H1 (cell line): Measurements from ENCODE around the gene ZNF248. TPM values are rescaled to one million over a fixed set of nuclear protein-coding genes. Genes with fewer than 3 reads are reported as not detected.

Experiments used
- CTCF ChIA-PET: fragments of 300-600 bp; sonication (Branson Sonifier 250); formaldehyde crosslinking; loops from one replicate; lab custom pipeline; 2021; ENCODE audit not compliant: partially characterized antibody; lab: Charles Lee
- POLR2A ChIA-PET: fragments of 300-600 bp; sonication (Branson Sonifier 250); formaldehyde crosslinking; loops from one replicate; lab custom pipeline; 2021; ENCODE audit warnings: inconsistent platforms; ENCODE audit not compliant: partially characterized antibody; lab: Charles Lee
- DNase-seq, 2 experiments: peaks; one replicate each; pipeline versions ENCODE4 v3.0.0 to v3.0.0-alpha.2; 2010 to 2022; ENCODE audit warnings: low spot score in 2 of 2, low read depth in 1 of 2, mixed read lengths in 1 of 2
- FAIRE-seq: peaks from 2 replicates; lab custom pipeline; 2011; peaks lifted over from hg19 to GRCh38; lab: Jason Lieb, UNC
- H2AFZ ChIP-seq: 2 replicates; pipeline ENCODE4 v1.8.1; 2012; ENCODE audit warnings: low read length, inconsistent platforms
- H2AK5ac ChIP-seq: 2 replicates; pipeline ENCODE4 v1.6.1; 2013; ENCODE audit warnings: low read depth, low read length
- H2BK120ac ChIP-seq: replicated peaks from 2 replicates; pipeline ENCODE3; 2013; ENCODE audit warnings: low read depth, low read length, inconsistent platforms
- H2BK12ac ChIP-seq: 2 replicates; pipeline ENCODE4 v1.6.1; 2013; ENCODE audit warnings: low read depth, low read length
- H2BK15ac ChIP-seq: 2 replicates; pipeline ENCODE4 v1.6.1; 2013; ENCODE audit warnings: low read length
- H2BK20ac ChIP-seq: 2 replicates; pipeline ENCODE4 v1.6.1; 2013; ENCODE audit warnings: low read length
- H2BK5ac ChIP-seq: 2 replicates; pipeline ENCODE4 v1.6.1; 2013; ENCODE audit warnings: low read depth, low read length
- H3K14ac ChIP-seq: 2 replicates; pipeline ENCODE4 v1.6.1; 2013; ENCODE audit warnings: inconsistent platforms; ENCODE audit not compliant: insufficient read length
- H3K18ac ChIP-seq: 2 replicates; pipeline ENCODE4 v1.6.1; 2013; ENCODE audit warnings: low read length; ENCODE audit errors: extremely low read depth
- H3K23ac ChIP-seq: 2 replicates; pipeline ENCODE4 v1.6.1; 2013; ENCODE audit warnings: inconsistent platforms; ENCODE audit not compliant: insufficient read length
- H3K23me2 ChIP-seq: 2 replicates; pipeline ENCODE4 v1.6.1; 2013; ENCODE audit warnings: low read depth, low read length
- H3K27ac ChIP-seq: 2 replicates; pipeline ENCODE4 v1.6.1; 2011; ENCODE audit warnings: low read depth, low read length, inconsistent platforms
- H3K27me3 ChIP-seq, 4 experiments: replicated peaks in 1 of 4; 1 replicate in 1 of 4; 2 replicates in 3 of 4; pipeline versions ENCODE4 v1.6.1 to v1.8.1; 2011 to 2013; ENCODE audit warnings: low read length in 3 of 4, mild to moderate bottlenecking in 3 of 4, inconsistent platforms in 2 of 4, mixed read lengths in 2 of 4, moderate library complexity in 1 of 4; ENCODE audit not compliant: control insufficient read depth in 3 of 4, insufficient read depth in 3 of 4; ENCODE audit errors: extremely low read depth in 1 of 4
- H3K36me3 ChIP-seq, 4 experiments: 2 replicates each; pipeline versions ENCODE4 v1.6.1 to v1.8.1; 2011 to 2013; ENCODE audit warnings: mild to moderate bottlenecking in 4 of 4, low read length in 3 of 4, moderate library complexity in 2 of 4, control low read depth in 1 of 4, inconsistent platforms in 1 of 4; ENCODE audit not compliant: insufficient read depth in 4 of 4, control insufficient read depth in 2 of 4
- H3K4ac ChIP-seq: replicated peaks from 2 replicates; pipeline ENCODE3; 2013; ENCODE audit warnings: low read length, low read depth, mixed read lengths, inconsistent platforms; ENCODE audit not compliant: insufficient read length
- H3K4me1 ChIP-seq, 4 experiments: replicated peaks in 1 of 4; 1 replicate in 1 of 4; 2 replicates in 3 of 4; pipeline versions ENCODE4 v1.6.1 to v1.8.1; 2011 to 2013; ENCODE audit warnings: low read length in 3 of 4, inconsistent platforms in 2 of 4, mixed read lengths in 1 of 4; ENCODE audit not compliant: insufficient read depth in 4 of 4, control insufficient read depth in 3 of 4
- H3K4me2 ChIP-seq, 2 experiments: 2 replicates each; pipeline versions ENCODE4 v1.6.1 to v1.8.1; 2011 to 2013; ENCODE audit warnings: low read depth in 2 of 2, low read length in 2 of 2, control low read depth in 1 of 2, inconsistent platforms in 1 of 2, mild to moderate bottlenecking in 1 of 2; ENCODE audit not compliant: insufficient read depth in 1 of 2
- H3K4me3 ChIP-seq, 4 experiments: fragments of 200-600, 300-600 bp in 1 of 4; sonication (generic), shearing (Covaris generic), sonication (Bioruptor Twin) in 1 of 4; 2 replicates each; pipeline versions ENCODE4 v1.5.1 to v1.8.1; 2011 to 2016; ENCODE audit warnings: low read length in 4 of 4, low read depth in 3 of 4, control low read depth in 2 of 4, inconsistent platforms in 2 of 4, mild to moderate bottlenecking in 2 of 4, mixed read lengths in 1 of 4, moderate library complexity in 1 of 4; ENCODE audit not compliant: insufficient read depth in 2 of 4; ENCODE audit errors: extremely low read depth in 1 of 4
- H3K56ac ChIP-seq: replicated peaks from 2 replicates; pipeline ENCODE3; 2013; ENCODE audit warnings: low read depth, mild to moderate bottlenecking, mixed read lengths, low read length, inconsistent platforms; ENCODE audit not compliant: insufficient read length
- H3K79me1 ChIP-seq: 2 replicates; pipeline ENCODE4 v1.6.1; 2013; ENCODE audit warnings: low read depth, low read length, control low read depth
- H3K79me2 ChIP-seq, 2 experiments: 2 replicates each; pipeline versions ENCODE4 v1.6.1 to v1.8.1; 2012 to 2013; ENCODE audit warnings: low read length in 2 of 2, mild to moderate bottlenecking in 2 of 2, inconsistent platforms in 1 of 2; ENCODE audit not compliant: insufficient read depth in 2 of 2, control insufficient read depth in 1 of 2
- H3K9ac ChIP-seq, 4 experiments: replicated peaks in 1 of 4; 1 replicate in 1 of 4; 2 replicates in 3 of 4; pipeline versions ENCODE4 v1.6.1 to v1.8.1; 2011 to 2013; ENCODE audit warnings: low read depth in 3 of 4, low read length in 3 of 4, control low read depth in 2 of 4, mild to moderate bottlenecking in 2 of 4, moderate library complexity in 2 of 4, inconsistent platforms in 1 of 4; ENCODE audit errors: extremely low read depth in 1 of 4
- H3K9me3 ChIP-seq, 2 experiments: 2 replicates each; pipeline versions ENCODE4 v1.6.1 to v1.8.1; 2012 to 2013; ENCODE audit warnings: mild to moderate bottlenecking in 2 of 2, moderate library complexity in 2 of 2, control low read depth in 1 of 2, inconsistent platforms in 1 of 2, low read depth in 1 of 2, low read length in 1 of 2, mixed read lengths in 1 of 2; ENCODE audit not compliant: insufficient read depth in 2 of 2
- H4K20me1 ChIP-seq, 2 experiments: replicated peaks in 1 of 2; 2 replicates each; pipeline versions ENCODE3 to v1.8.1; 2011 to 2013; ENCODE audit warnings: inconsistent platforms in 2 of 2, low read length in 2 of 2, mild to moderate bottlenecking in 1 of 2; ENCODE audit not compliant: insufficient read depth in 2 of 2, control insufficient read depth in 1 of 2
- H4K5ac ChIP-seq: 2 replicates; pipeline ENCODE4 v1.6.1; 2013; ENCODE audit warnings: low read length, low read depth, mixed read lengths, inconsistent platforms; ENCODE audit not compliant: insufficient read length
- H4K8ac ChIP-seq: 2 replicates; pipeline ENCODE4 v1.8.0; 2013; ENCODE audit warnings: mild to moderate bottlenecking, moderate library complexity, low read length, inconsistent platforms; ENCODE audit not compliant: insufficient read depth; ENCODE audit errors: extremely low read depth
- H4K91ac ChIP-seq: replicated peaks from 2 replicates; pipeline ENCODE3; 2013; ENCODE audit warnings: low read length, mixed read lengths, inconsistent platforms; ENCODE audit not compliant: insufficient read length
- BCL11A ChIP-seq, 2 experiments: IDR thresholded peaks; one replicate each; pipeline ENCODE4 v1.6.1; 2011; ENCODE audit warnings: low read depth in 2 of 2, low read length in 2 of 2, mild to moderate bottlenecking in 2 of 2
- EP300 ChIP-seq, 2 experiments: IDR thresholded peaks; 1 replicate in 1 of 2; 2 replicates in 1 of 2; pipeline ENCODE4 v1.6.1; 2011 to 2012; ENCODE audit warnings: low read depth in 2 of 2, low read length in 2 of 2, mild to moderate bottlenecking in 2 of 2, borderline replicate concordance in 1 of 2, inconsistent platforms in 1 of 2, moderate library complexity in 1 of 2
- KDM1A ChIP-seq: fragments of 200-600, 300-600 bp; sonication (generic); IDR thresholded peaks from 2 replicates; pipeline ENCODE4 v1.7.1; 2016; ENCODE audit warnings: mild to moderate bottlenecking, low read length, borderline replicate concordance
- SP4 ChIP-seq: IDR thresholded peaks from 2 replicates; pipeline ENCODE4 v1.6.1; 2012; ENCODE audit warnings: low read length, inconsistent platforms
- WGBS, 2 experiments: shearing (Covaris generic) in 1 of 2; methylation state at CpG; one replicate each; pipeline versions ENCODE4 v1.1.6 to v1.1.7; 2013 to 2015; ENCODE audit warnings: low lambda C conversion rate in 2 of 2, mixed read lengths in 2 of 2, inconsistent platforms in 1 of 2, low coverage in 1 of 2, missing lambda C conversion rate in 1 of 2; ENCODE audit not compliant: insufficient replicate concordance in 2 of 2, insufficient coverage in 1 of 2, insufficient read length in 1 of 2; ENCODE audit errors: extremely low coverage in 1 of 2, missing lambda C conversion rate in 1 of 2; 5-methylcytosine and 5-hydroxymethylcytosine counted together
- polyA plus RNA-seq, 7 experiments: library from polyadenylated mRNA; depleted of rRNA in 3 of 7; stranded (reverse) in 5 of 7; unstranded in 2 of 7; fragments of >200 nt in 5 of 7; fragments of 200-250 nt in 2 of 7; gene quantifications; 1 replicate in 5 of 7; 2 replicates in 1 of 7; 4 replicates in 1 of 7; pipeline versions ENCODE4 v1.2.1 to v1.2.3, GENCODE V29; 2011 to 2013; ENCODE audit warnings: missing spikeins in 2 of 7, mixed read lengths in 2 of 7
- total RNA-seq: library from RNA; stranded (reverse); fragmentation: NEBNext Ultra II Directional; extraction: Animal tissue kit (Norgen Biotek cat#: 25700); gene quantifications from 2 replicates; pipeline ENCODE4 v1.2.1, GENCODE V29; 2021

ZNF248 gene
- total and polyA plus RNA-seq, 2 of the 8 experiments (the other 6 are each of a cell fraction or from before 2014, with no cell fraction given), result 9.1 TPM; not detected in 1

GRCh38 chr10:37734971-37735370 is 122.4 kb downstream of the ZNF248 start:
- peaks cover 59 to 77% of the 10 kb centered on the region in 2 experiments for H3K9me3 ChIP-seq
- H2BK5ac ChIP-seq, result no peak overlapping the region
- no peaks in the 10 kb centered on the region for H3K79me1 ChIP-seq
- no peak overlapping the region for H4K5ac ChIP-seq
- WGBS, 2 experiments, result 86% methylated on average over 2 of the region's 2 CpGs; no CpG with 5 or more reads in 1 of the 2 experiments
- H3K14ac ChIP-seq, result no peak overlapping the region
- no peak for FAIRE-seq
- no peak overlapping the region for H3K4me3 ChIP-seq
- no peak overlapping the region for H2AFZ ChIP-seq
- no peak overlapping the region for H3K4me2 ChIP-seq
- no peak overlapping the region for H3K9ac ChIP-seq
- CTCF ChIA-PET, result interaction anchor here (1.0 kb wide), 1 partner anchor 77 kb away, joined by 3 read pairs; no protein-coding TSS in a partner anchor
- H2BK12ac ChIP-seq, result no peak overlapping the region
- no peak overlapping the region for H3K23ac ChIP-seq
- H2BK15ac ChIP-seq, result no peak overlapping the region
- H3K27me3 ChIP-seq, result no peaks in the 10 kb centered on the region
- POLR2A ChIA-PET, result no interaction called here
- no peaks in the 10 kb centered on the region for H3K79me2 ChIP-seq
- H2AK5ac ChIP-seq, result no peak overlapping the region
- H3K4me1 ChIP-seq, result no peaks in the 10 kb centered on the region
- H2BK20ac ChIP-seq, result no peak overlapping the region
- H2BK120ac ChIP-seq, result no peak overlapping the region
- H3K4ac ChIP-seq, result no peak overlapping the region
- H4K8ac ChIP-seq, result no peak overlapping the region
- H3K56ac ChIP-seq, result no peak overlapping the region
- no peak overlapping the region for H3K27ac ChIP-seq
- H3K23me2 ChIP-seq, result no peaks in the 10 kb centered on the region
- no peaks in the 10 kb centered on the region; a peak in 1 of 8 replicates for H3K36me3 ChIP-seq
- H4K91ac ChIP-seq, result no peak overlapping the region
- TF ChIP-seq SP4 (no peak), EP300 (IDR thresholded peaks at IDR 0.05; ENCODE audit: borderline replicate concordance in 1 of 2, low read depth in 2 of 2, low read length in 2 of 2) (no peak), BCL11A (IDR thresholded peaks at IDR 0.05; ENCODE audit: low read depth in 2 of 2, low read length in 2 of 2) (no peak), KDM1A (no peak)
- DNase-seq, result no peak
- H4K20me1 ChIP-seq, result no peaks in the 10 kb centered on the region
- no peak overlapping the region for H3K18ac ChIP-seq
